GM18498 (cell line): ENCODE data around the gene C21orf58.

ENCODE experiments used
- ATAC-seq: cut with Tn5 transposase; IDR thresholded peaks from one replicate; pipeline ENCODE4 v1.9.1; 2021; ENCODE audit warnings: mild to moderate bottlenecking, moderate library complexity; ENCODE audit not compliant: unreplicated experiment

Gene C21orf58

GRCh38 chr21:46264690-46265144 is 59.0 kb downstream of the C21orf58 start:
- no peak for ATAC-seq

GRCh38 chr21:46264046-46264689 is 59.5 kb downstream of the C21orf58 start:
- ATAC-seq, result no peak

GRCh38 chr21:46256501-46256994 is 67.1 kb downstream of the C21orf58 start:
- no peak for ATAC-seq

GRCh38 chr21:46255758-46256337 is 67.8 kb downstream of the C21orf58 start:
- no peak for ATAC-seq

- ATAC-seq, result no peak
These were observed 68.5 kb downstream of the C21orf58 start for GRCh38 chr21:46255166-46255565.

- ATAC-seq, result peak; percentile 39
These were observed 69.3 kb downstream of the C21orf58 start for GRCh38 chr21:46254208-46254975.

- peak; percentile 68 for ATAC-seq
These were observed 70.0 kb downstream of the C21orf58 start for GRCh38 chr21:46253610-46254124.

GRCh38 chr21:46252840-46253239 is 70.8 kb downstream of the C21orf58 start:
- no peak for ATAC-seq
